ENCODE data around the gene MRPS5. TPM values are rescaled to one million over a fixed set of nuclear protein-coding genes. Genes with fewer than 3 reads are reported as not detected.

Gene MRPS5
- total RNA-seq, 1 donor from 2014 or later = 32.9 TPM

- H3K4me1 Mint-ChIP-seq (ENCODE audit: low read depth) = peaks cover 7% of the 10 kb centered on the region
- no peaks in the 10 kb centered on the region for H3K36me3 Mint-ChIP-seq (ENCODE audit: low read depth)
- no peak overlapping the region for H3K27ac Mint-ChIP-seq (ENCODE audit: unreplicated experiment)
- no peaks in the 10 kb centered on the region for H3K9me3 Mint-ChIP-seq (ENCODE audit: low read depth)
- no peak for DNase-seq (ENCODE audit: low spot score)
- H3K4me3 Mint-ChIP-seq (ENCODE audit: unreplicated experiment) = no peak overlapping the region
- no peak for TF ChIP-seq CTCF (IDR thresholded peaks at IDR 0.05)
- H3K27me3 Mint-ChIP-seq (ENCODE audit: low read depth) = peaks cover 57% of the 10 kb centered on the region
Observed at GRCh38 chr2:95074663-95075439, 46.8 kb downstream of the MRPS5 start.

- Mint-ChIP-seq H3K4me1 (ENCODE audit: low read depth) (peaks cover 7% of the 10 kb centered on the region), H3K27ac (ENCODE audit: unreplicated experiment) (no peak overlapping the region), H3K9me3 (ENCODE audit: low read depth) (no peaks in the 10 kb centered on the region), H3K27me3 (ENCODE audit: low read depth) (peaks cover 56% of the 10 kb centered on the region), H3K4me3 (ENCODE audit: unreplicated experiment) (no peak overlapping the region), H3K36me3 (ENCODE audit: low read depth) (no peaks in the 10 kb centered on the region)
- TF ChIP-seq CTCF (IDR thresholded peaks at IDR 0.05) = no peak
- DNase-seq (ENCODE audit: low spot score) = no peak
Observed at GRCh38 chr2:95073856-95074662, 47.5 kb downstream of the MRPS5 start.

GRCh38 chr2:95072424-95072823 lies 49.2 kb downstream of the MRPS5 start:
- Mint-ChIP-seq H3K9me3 (ENCODE audit: low read depth) (no peaks in the 10 kb centered on the region), H3K27ac (ENCODE audit: unreplicated experiment) (no peak overlapping the region), H3K4me3 (ENCODE audit: unreplicated experiment) (no peak overlapping the region), H3K27me3 (ENCODE audit: low read depth) (peaks cover 49% of the 10 kb centered on the region), H3K36me3 (ENCODE audit: low read depth) (no peaks in the 10 kb centered on the region), H3K4me1 (ENCODE audit: low read depth) (peaks cover 7% of the 10 kb centered on the region)
- TF ChIP-seq CTCF (IDR thresholded peaks at IDR 0.05) = no peak
- no peak for DNase-seq (ENCODE audit: low spot score)

GRCh38 chr2:95071856-95072255 lies 49.8 kb downstream of the MRPS5 start:
- no peak overlapping the region for H3K27ac Mint-ChIP-seq (ENCODE audit: unreplicated experiment)
- H3K4me3 Mint-ChIP-seq (ENCODE audit: unreplicated experiment) = no peak overlapping the region
- peaks cover 46% of the 10 kb centered on the region for H3K27me3 Mint-ChIP-seq (ENCODE audit: low read depth)
- no peaks in the 10 kb centered on the region for H3K36me3 Mint-ChIP-seq (ENCODE audit: low read depth)
- no peak for TF ChIP-seq CTCF (IDR thresholded peaks at IDR 0.05)
- DNase-seq (ENCODE audit: low spot score) = no peak
- H3K4me1 Mint-ChIP-seq (ENCODE audit: low read depth) = peaks cover 4% of the 10 kb centered on the region
- H3K9me3 Mint-ChIP-seq (ENCODE audit: low read depth) = no peaks in the 10 kb centered on the region

- TF ChIP-seq CTCF (IDR thresholded peaks at IDR 0.05) = no peak
- no peaks in the 10 kb centered on the region for H3K9me3 Mint-ChIP-seq (ENCODE audit: low read depth)
- no peak overlapping the region for H3K27ac Mint-ChIP-seq (ENCODE audit: unreplicated experiment)
- H3K4me1 Mint-ChIP-seq (ENCODE audit: low read depth) = no peaks in the 10 kb centered on the region
- H3K4me3 Mint-ChIP-seq (ENCODE audit: unreplicated experiment) = no peak overlapping the region
- DNase-seq (ENCODE audit: low spot score) = no peak
- peaks cover 29% of the 10 kb centered on the region for H3K27me3 Mint-ChIP-seq (ENCODE audit: low read depth)
- no peaks in the 10 kb centered on the region for H3K36me3 Mint-ChIP-seq (ENCODE audit: low read depth)
Observed at GRCh38 chr2:95069465-95069864, 52.1 kb downstream of the MRPS5 start.
